ENCODE measurements around the gene PRKCA.

PRKCA gene

DNA sequence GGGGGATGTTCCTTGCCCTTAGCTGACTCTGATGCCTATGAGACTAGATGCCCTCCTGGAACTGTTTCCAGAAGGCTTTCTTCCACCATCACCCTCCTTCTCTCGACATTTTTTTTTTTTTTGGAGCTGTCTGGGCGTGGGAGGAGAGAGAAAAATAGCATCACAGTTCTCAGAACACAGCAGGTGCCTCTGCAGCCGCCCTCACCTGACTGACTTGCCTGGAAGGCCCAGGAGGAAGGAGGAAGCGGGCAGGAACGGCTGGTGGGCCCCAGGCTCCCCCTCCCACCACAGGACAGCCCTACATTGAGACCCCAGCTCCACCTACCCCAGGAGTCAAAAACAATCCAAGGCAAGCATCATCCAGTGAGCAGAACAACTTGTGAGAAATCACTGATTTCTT, 512.2 kb downstream of the PRKCA start:
- no peak for DNase-seq (ENCODE audit: low read depth in 2 of 3, low spot score in 1 of 3)

DNA sequence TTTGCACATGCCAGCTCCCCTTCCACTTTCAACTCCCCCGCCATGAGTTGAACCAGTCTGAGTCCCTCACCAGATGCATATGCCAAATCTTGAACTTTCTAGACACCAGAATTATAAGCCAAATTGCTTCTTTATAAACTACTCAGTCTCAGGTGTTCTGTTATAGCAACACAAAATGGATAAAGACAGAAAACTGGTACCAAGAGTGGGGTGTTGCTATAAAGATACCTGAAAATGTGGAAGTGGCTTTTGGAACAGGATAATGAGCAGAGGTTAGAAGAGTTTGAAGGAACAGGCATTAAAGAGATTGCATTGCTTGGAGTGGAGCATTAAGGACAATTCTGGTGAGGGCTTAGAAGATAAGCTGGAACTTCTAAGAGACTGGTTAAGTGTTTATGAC, 515.3 kb downstream of the PRKCA start:
- DNase-seq (ENCODE audit: low read depth in 2 of 3, low spot score in 1 of 3), result no peak

DNA sequence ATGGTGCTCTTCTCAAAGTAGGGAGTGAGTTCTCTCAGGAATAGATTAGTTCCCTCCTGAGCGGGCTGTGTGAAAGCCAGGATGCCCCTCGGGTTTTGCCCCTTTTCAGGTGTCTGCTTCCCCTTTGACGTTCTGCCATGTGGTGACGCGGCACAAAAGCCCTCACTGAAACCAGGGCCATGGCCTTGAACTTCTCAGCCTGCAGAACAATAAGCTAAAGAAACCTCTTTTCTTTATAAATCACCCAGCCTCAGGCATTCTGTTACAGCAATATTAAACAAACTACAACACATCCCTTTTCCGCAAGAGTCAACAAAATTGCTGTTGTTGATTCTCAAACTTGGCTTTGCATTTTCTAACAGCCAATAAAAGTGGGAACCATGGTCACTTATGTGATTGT, 517.1 kb downstream of the PRKCA start:
- no peak for DNase-seq (ENCODE audit: low read depth in 2 of 3, low spot score in 1 of 3)

DNA sequence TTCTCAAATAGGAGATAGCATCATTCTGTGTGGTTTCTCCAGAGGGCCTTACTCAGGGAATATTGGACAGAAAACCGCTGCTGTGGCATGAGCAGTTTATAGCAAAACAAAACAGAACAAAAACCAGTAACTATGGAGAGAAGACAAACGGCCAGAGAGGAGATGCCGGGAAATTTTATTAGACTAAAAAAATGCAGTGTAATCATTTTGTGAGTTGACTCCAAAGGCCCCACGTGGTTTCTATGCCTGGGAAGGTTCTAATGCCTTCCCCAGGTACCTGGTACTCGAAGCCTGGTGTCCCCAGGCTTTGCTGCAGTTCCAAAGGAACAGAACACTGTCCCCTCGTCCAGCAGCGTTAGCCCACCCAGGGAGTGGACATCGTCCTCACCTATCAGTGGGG, 519.6 kb downstream of the PRKCA start:
- DNase-seq (ENCODE audit: low read depth in 2 of 3, low spot score in 1 of 3), result no peak

DNA sequence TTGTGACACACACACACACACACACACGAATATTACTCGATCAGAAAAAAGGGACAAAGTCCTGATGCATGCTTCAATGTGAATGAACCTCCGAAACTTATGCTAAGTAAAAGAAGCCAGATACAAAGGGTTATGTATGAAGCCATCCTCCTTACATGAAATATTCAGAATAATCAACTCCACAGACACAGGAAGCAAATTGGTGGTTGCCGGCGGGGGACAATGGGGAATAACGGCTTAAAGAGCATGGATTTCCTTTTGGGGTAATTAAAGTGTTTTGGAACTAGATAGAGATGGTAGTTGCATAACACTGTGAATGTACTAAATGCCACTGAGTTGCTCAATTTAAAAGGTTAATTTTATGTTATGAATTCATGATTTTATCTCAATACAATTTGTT, 524.4 kb downstream of the PRKCA start:
- no peak for DNase-seq (ENCODE audit: low read depth in 2 of 3, low spot score in 1 of 3)

DNA sequence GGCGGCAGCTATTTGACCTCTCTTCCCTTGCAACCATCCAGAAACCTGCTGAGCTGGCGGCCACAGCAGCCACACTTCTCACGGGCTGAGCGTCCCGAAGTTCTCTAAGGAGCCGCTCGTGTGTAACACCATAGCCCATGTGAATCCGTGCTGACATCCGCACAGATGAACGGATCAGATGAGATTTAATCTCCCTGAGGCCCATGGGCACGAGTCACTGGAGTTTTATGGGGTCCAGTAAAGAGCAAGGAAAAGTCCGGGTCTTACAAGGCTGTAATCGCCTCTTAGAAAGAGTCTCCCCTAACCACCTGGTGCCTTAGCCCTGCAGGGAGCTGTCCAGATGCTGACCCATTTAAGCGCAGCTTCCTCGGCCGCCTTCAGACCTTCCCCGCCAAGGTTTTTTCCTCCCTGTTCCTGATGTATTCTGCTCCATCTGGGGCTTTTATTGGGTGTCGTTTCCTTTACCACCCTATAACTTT, 527.0 kb downstream of the PRKCA start:
- peak in 2 of 3 donors; percentile 3 to 8 for DNase-seq (ENCODE audit: low read depth in 2 of 3, low spot score in 1 of 3)

DNA sequence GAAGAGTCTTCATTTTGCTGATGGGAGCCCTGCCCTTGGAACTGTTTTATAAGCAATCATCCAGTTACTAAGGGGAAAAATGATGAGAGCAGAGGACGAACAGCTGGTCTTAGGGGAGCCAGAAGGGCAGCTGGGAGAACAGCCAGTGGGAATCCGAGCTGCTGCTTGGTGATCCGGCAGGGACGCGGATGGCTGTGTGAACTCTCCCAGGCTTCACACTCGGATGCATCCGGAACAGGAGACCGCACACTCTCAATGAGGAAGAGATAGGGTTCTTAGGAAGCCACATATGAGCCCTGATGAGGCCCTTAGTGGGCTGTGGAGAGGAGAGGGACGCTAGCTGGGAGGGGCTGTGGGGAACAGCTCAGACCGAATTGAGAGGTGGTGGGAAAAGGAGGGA, 527.5 kb downstream of the PRKCA start:
- DNase-seq (ENCODE audit: low read depth in 2 of 3, low spot score in 1 of 3), result no peak

DNA sequence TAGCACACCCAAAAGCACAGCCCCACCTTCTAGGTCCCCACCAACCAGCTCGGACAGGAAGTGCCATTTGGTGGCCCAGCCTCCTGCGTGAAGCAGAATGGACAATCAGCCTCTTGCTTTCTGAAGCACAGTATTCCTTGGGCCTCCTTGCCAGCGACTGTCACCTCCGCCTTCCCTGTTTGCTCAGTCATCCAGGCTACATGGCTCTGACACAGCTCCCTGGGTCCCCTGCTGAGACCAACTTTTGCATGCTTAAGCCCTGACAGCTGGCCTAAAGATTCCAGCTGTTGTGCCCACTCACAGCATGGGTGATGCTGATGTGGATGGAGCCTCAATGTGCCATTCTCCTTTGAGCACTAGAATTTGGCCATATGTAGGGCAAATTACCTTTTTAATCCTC, 528.0 kb downstream of the PRKCA start:
- DNase-seq (ENCODE audit: low read depth in 2 of 3, low spot score in 1 of 3), result no peak

DNA sequence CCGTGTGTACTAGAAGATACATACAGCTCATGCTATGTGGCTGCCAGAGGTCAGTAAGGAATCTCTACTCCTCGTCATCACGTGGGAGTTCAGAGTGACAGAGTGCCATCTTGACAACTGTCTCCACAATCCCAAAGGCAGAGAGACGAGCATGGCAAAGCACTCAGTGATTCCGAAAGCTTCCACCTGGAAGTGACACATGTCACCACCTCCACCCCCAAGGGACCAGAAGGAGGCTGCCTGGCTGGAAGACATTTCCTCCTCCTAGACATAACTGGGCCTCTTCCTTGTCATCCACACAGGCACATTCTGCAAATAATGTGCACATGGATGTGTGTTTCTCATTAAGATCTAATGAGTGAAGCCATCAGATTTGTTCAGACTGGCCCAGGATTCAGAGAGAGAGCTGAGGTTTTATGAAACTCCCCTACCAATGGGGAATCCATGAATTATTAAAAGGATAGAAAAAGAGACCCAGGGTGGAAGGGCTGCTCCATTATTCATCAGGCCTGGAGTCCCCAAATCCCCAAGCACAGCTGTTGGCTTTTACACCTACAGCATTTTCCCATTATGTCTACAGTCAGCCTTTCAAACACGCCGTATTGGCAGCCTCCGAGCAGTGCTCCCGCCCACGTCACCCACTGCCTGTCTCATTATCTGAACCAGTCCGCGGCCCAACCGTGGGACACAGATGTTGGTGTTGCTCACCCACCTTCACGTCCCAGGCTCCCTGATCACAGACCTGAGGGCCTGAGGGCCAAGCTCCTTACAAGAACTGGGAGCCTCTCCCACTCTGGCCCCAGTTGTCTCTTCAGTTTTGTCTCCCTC, 529.2 kb downstream of the PRKCA start:
- DNase-seq (ENCODE audit: low read depth in 2 of 3, low spot score in 1 of 3), result no peak

DNA sequence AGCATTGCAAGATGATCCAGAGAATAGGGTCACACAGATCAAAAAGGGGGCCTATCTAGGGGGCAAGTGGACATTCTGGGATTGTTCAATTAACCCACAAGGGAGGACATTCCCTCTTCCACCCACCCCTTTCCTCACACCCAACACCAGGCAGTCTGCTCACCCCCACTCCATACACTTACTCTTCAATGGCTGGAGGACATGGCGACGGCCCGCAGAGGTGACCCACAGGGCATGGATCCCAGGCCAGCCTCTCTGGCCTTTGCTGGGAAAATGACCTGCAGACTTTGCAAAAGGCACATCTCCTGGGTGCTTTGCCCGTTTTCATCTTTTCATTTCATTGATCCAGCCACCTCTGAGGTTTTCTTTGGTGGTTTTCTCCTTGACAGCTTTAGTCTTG, 530.8 kb downstream of the PRKCA start:
- no peak for DNase-seq (ENCODE audit: low read depth in 2 of 3, low spot score in 1 of 3)

DNA sequence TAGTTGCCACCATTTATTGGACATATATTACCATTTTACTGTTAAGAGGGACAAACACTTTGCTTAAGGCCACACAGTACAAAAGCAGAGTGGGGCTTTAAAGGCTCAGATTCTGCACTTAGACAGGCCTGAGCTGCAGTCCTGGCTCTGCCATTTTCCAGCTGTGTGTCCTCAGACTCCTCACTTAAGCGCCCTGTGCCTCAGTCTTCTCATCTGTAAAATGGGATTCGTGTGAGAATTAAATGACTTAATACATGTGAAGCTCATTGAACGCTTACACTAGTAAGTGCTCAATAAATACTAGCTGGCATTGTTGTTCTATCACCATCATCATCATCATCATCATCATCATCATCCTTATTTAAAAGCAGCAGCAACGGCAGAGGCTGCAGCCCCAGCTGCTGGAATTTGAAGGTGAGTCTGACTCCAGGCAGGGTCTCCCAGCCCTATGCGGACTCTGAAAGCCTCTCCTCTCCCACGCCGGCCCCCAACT, 532.1 kb downstream of the PRKCA start:
- DNase-seq (ENCODE audit: low read depth in 2 of 3, low spot score in 1 of 3), result no peak

DNA sequence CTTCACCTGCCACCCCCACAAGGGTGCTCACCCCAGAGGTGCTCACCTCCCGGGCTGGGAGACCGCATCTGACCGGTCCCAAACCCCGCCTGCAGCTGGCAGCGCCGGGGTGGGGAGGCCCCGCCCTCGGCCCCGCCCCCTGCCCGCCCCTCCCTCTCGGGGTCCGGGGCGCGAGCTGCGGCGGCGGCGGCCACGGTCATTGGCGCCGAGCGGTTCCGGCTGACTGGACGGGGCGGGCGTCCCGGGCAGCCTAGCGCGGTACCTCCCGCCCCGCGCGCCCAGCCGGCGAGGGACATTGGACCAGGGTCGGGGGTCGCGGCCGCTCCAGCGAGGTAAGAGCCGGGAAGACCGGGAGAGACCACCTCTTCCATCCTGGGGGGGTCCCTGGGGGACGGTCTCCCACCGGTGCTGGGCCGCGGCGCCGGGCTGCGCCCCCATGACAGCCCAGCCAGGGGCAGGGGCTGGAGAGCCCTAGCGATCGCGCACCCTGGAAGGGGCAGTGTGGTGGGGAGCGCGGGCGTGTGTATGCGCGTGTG, 532.6 kb downstream of the PRKCA start, which contains the start of gene CACNG5:
Gene CACNG5, plus strand, starts transcription at position 199 of the 536 bp plus-strand sequence. CDS start 42,216 bp downstream, outside the sequence.
- no peak for DNase-seq (ENCODE audit: low read depth in 2 of 3, low spot score in 1 of 3)

DNA sequence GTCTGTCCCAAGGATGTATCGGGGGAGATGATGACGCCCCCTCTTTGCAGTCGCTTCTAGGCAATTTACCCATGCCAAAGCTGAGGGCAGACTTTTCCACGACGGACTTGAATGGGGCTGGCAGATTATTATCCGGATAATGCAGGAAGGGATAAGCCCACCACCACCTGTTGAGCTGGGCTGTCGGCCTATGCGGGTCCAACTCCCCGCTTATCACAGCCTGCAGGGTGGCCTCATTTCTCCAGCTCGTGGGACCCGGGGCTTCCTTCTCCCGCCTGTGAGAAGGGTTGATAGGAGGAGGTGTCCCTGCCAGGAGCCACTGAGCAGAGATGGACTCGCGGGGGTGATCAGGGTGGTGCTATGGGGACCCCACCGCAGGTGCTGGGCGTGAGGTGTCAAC, 533.1 kb downstream of the PRKCA start:
- DNase-seq (ENCODE audit: low read depth in 2 of 3, low spot score in 1 of 3), result no peak

DNA sequence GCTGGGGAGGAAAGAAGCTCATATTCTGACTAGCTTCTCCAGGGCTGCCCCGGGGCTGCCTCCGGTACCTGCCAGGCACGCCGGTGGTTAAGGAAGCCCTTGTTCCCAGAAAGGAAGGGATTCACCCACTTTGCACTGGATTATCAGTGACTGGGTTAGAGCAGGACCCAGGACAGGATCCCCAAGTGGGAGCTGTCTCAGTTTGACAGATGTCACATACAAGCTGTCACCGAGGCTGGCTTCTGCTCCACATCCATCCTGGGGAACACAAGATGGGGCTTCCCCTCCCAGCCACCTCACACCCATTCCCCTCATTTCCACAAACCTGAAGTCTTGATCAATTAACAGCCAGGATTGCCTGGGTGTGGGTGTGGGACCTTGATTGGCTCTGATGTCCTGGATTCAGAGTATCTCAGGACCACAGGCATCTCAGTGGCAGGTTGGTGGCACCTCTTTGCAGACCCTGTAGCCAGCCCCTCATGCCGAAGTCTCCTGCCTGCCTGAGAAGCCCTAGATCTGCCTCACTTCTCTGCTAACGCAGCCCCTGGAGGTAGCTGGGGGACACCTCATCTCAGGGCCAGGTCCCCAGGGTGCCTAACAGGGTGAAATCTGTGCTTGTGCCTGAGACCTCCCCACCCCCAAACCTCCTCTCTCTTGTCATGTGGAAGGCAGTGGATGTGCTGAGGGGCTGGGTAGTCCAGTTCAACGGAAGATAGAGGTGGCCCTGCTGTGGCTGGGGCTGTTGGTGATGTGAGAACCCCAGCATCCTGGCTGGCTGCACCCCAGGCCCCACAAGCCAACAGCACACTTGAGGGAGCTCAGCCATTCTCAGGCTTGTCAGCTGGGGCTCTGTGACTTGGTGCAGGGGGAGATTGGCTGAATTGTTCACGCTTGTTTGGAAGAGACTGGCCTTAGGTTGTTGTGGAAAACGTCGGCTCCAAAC, 533.9 kb downstream of the PRKCA start:
- DNase-seq (ENCODE audit: low read depth in 2 of 3, low spot score in 1 of 3), result no peak

DNA sequence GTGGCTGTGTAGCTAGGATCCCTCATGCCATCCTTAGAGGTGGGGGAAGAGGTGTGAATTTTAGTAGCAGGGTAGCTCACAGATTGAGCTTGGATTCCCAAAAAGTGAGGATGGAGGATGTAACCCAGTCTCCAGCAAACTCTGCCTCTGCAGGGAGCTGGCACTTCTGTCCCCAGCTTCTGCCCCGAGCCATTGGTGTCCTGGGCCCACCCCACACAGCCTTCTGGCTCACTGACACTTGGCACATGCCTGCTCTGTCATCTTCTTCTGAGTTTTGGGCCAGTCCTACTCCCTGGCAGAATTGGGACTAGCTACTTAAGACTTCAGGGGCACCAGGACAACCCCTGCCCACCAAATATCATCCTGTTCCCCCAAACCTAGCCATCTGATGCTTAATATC, 534.8 kb downstream of the PRKCA start:
- DNase-seq (ENCODE audit: low read depth in 2 of 3, low spot score in 1 of 3), result no peak

DNA sequence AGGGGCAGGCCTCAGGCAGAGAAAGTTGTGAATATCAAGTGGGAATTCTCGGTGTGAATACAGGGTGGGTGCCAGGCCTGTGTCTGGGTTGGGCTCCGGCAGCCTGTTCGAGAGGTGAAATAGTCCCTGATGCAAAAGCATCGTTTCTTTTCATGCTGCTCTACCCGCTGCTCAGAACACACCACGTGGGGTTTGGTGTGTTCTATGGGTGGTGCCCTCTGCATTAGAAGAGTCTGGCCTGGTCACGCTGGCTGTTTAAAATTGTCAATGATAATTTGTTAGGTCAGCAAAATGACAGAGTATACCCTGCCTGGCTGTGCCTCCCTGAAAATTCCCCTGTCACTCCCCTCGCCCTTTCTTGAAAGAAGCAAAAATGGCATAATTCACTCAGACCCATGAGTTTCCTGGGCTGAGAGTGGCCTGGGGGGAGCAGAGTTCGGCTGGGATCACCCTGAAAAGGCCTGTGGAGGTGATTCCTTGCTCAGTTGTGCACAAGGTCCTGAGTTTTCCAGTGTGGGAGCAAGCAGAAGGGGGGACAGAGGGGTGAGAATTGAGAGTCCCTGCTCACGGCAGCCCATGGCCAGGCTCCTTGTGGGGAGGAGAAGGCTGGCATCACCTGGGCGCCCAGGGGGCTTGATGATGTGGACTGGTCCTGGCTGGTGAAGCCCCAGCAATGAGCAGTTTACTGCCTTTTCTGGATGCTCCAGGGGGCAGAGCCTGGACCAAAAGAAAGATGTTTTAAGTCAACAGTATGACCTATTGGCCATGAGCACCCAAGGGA, 535.7 kb downstream of the PRKCA start:
- DNase-seq (ENCODE audit: low read depth in 2 of 3, low spot score in 1 of 3), result no peak

DNA sequence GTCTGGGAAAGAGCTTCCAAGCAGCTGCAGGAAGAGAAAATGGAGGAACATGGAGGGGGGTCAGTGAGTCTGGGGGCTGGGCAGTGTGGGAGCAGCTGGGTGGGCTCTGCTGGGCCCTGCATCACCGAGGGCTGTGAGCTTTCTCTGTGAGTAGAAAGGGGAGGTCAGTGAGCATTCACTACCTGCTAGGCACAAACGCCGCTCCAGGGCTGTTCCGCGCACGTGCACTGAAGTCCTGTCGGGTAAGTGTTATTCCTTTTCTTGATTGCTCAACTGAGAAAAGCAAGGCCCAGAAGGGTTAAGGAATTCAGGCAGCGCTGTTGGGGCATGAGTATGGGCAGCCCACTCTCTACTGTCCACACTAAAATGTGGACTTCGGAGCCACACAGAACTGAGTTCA, 537.2 kb downstream of the PRKCA start:
- DNase-seq (ENCODE audit: low read depth in 2 of 3, low spot score in 1 of 3), result no peak

DNA sequence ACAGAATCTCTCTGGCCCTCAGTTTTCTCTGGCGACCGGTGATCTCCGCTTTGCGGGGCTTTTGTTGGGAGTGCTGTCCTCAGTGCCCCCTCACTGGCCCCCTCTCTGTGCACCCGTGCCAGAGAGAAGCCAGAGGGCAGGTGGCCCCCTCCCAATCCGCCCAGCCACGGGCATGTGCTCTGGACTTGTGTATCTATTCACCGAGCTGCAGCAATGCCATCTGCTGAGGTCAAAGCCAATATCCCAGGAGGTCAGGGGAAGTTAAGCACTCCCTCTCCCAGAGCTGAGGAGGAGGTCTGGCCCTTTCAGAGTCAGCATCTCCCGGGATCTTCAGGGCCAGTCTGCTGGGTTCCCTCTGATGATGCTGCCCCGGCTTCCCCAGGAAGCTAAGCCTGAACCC, 537.6 kb downstream of the PRKCA start:
- no peak for DNase-seq (ENCODE audit: low read depth in 2 of 3, low spot score in 1 of 3)

DNA sequence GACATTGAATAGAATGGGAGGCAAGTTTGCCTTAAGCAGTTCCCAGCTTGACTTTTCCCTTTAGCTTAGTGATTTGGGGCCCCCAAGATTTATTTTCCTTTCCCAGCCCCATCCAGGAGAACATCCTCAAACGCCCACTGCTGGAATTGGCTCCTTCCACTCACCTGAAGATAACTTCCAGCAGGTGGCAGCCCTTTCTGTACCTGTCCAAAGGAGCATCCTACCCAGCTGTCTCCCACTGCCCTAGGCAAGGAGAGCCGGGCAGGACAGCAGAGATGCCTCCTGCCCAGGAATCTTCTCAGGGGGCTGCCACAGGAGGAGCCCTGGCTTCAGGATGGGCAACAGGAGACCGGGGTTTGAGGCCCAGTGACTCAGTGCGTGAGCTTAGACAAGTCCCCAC, 538.9 kb downstream of the PRKCA start:
- DNase-seq (ENCODE audit: low read depth in 2 of 3, low spot score in 1 of 3), result no peak

DNA sequence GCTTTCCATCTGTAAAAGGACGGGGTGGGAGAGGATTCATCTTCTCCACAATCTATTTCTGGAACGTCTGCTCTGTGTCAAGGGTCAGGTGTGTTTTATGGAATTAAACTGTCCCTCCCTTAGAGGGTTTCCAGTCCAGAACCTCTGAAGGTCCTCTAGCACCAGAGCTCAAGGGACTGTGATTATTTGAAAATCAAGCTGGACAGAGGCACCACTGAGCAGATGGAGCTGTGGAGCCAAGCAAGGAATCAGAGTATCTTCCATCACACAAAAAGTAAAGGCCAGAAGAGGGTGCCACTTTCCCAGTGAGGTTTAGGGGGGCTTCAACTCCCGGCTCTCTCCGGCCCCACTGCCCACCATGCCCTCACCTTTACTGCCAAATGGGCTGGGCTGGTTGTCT, 539.3 kb downstream of the PRKCA start:
- DNase-seq (ENCODE audit: low read depth in 2 of 3, low spot score in 1 of 3), result no peak

DNA sequence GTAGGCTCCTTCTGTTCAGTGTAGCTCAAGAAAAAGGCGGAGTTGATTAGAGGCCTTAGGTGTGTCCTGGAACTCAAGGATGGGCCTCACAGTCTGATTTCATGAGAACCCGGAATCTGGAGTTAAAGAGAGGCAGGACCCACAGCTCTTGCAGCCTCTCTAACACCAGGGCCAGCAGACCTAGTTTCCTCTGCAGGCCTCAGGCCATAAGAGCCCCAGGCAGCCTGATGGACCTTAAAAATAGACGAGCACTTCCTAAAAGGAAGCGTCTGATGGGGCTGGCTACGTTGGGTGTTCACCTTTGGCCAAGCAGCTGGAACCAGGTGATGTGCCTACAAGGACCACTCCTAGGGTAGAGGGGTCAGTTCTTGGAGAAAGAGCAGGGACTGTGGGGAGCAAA, 540.1 kb downstream of the PRKCA start:
- DNase-seq (ENCODE audit: low read depth in 2 of 3, low spot score in 1 of 3), result no peak

Data from stimulated activated CD4-positive, alpha-beta T cell treated with anti-CD3 and anti-CD28 coated beads, Interleukin-12 subunit alpha, Interleukin-12 subunit beta, amount 100 ng/mL, for 48 hours (primary cell).